ENCODE results near the gene KIZ.

- TF ChIP-seq EZH2 (IDR thresholded peaks at IDR 0.05) (no peak), POLR2AphosphoS5 (IDR thresholded peaks at IDR 0.05; ENCODE audit: borderline replicate concordance, low read depth, low read length) (no peak)
These were observed 19.5 kb upstream of the KIZ start, which contains the start of gene LINC00237 for GRCh38 chr20:21106171-21107017.

Data from SK-N-MC (cell line).